Trophoblast cell (in vitro differentiated cells and primary cell): Measurements from ENCODE around the gene AOPEP.
"Not testable (repeated sequence)": the region's sequence is repeated elsewhere in the genome, so short reads cannot be mapped to it uniquely, and the experiment has no call there.

Source experiments
- DNase-seq, 2 donors: peaks; one replicate each; pipeline ENCODE4 v3.0.0-alpha.2; 2016
- H2AFZ ChIP-seq: 2 replicates; pipeline ENCODE4 v1.6.1; 2013; ENCODE audit warnings: low read length, moderate library complexity, mild to moderate bottlenecking; ENCODE audit not compliant: insufficient read depth, poor library complexity
- H2AK5ac ChIP-seq: 2 replicates; pipeline ENCODE4 v1.6.1; 2013; ENCODE audit warnings: mild to moderate bottlenecking, low read length
- H2BK120ac ChIP-seq: 2 replicates; pipeline ENCODE4 v1.6.1; 2013; ENCODE audit warnings: low read length, mild to moderate bottlenecking, moderate library complexity; ENCODE audit not compliant: insufficient read depth, poor library complexity
- H2BK12ac ChIP-seq: 2 replicates; pipeline ENCODE4 v1.6.1; 2013; ENCODE audit warnings: mild to moderate bottlenecking, low read length, moderate library complexity
- H2BK5ac ChIP-seq: 2 replicates; pipeline ENCODE4 v1.6.1; 2013; ENCODE audit warnings: low read length, low read depth, moderate library complexity, mild to moderate bottlenecking; ENCODE audit not compliant: poor library complexity
- H3K14ac ChIP-seq: 2 replicates; pipeline ENCODE4 v1.6.1; 2013; ENCODE audit warnings: mild to moderate bottlenecking, low read length
- H3K18ac ChIP-seq: 2 replicates; pipeline ENCODE4 v1.6.1; 2013; ENCODE audit warnings: mild to moderate bottlenecking, low read length
- H3K23ac ChIP-seq: 2 replicates; pipeline ENCODE4 v1.6.1; 2013; ENCODE audit warnings: low read length
- H3K27ac ChIP-seq: 2 replicates; pipeline ENCODE4 v1.5.1; 2013; ENCODE audit warnings: low read depth, mild to moderate bottlenecking, inconsistent platforms, low read length, moderate library complexity
- H3K27me3 ChIP-seq: 2 replicates; pipeline ENCODE4 v1.6.1; 2013; ENCODE audit warnings: inconsistent platforms, mild to moderate bottlenecking, low read length, moderate library complexity; ENCODE audit not compliant: insufficient read depth
- H3K36me3 ChIP-seq, 2 experiments: 1 replicate in 1 of 2; 2 replicates in 1 of 2; pipeline ENCODE4 v1.6.1; 2013; ENCODE audit warnings: low read length in 2 of 2, mild to moderate bottlenecking in 2 of 2, moderate library complexity in 1 of 2; ENCODE audit not compliant: insufficient read depth in 2 of 2, control insufficient read depth in 1 of 2
- H3K4ac ChIP-seq: 2 replicates; pipeline ENCODE4 v1.6.1; 2013; ENCODE audit warnings: low read depth, mild to moderate bottlenecking, low read length, moderate library complexity
- H3K4me1 ChIP-seq, 2 experiments: 1 replicate in 1 of 2; 2 replicates in 1 of 2; pipeline ENCODE4 v1.6.1; 2013; ENCODE audit warnings: low read length in 2 of 2, mild to moderate bottlenecking in 2 of 2, moderate library complexity in 1 of 2; ENCODE audit not compliant: insufficient read depth in 2 of 2, control insufficient read depth in 1 of 2
- H3K4me2 ChIP-seq: 2 replicates; pipeline ENCODE4 v1.6.1; 2013; ENCODE audit warnings: inconsistent platforms, mild to moderate bottlenecking, low read length, moderate library complexity
- H3K4me3 ChIP-seq: 2 replicates; pipeline ENCODE4 v1.5.1; 2013; ENCODE audit warnings: mild to moderate bottlenecking, low read depth, low read length, inconsistent platforms
- H3K79me1 ChIP-seq: one replicate; pipeline ENCODE4 v1.6.1; 2013; ENCODE audit warnings: low read length
- H3K79me2 ChIP-seq: 2 replicates; pipeline ENCODE4 v1.6.1; 2013; ENCODE audit warnings: low read length, mild to moderate bottlenecking; ENCODE audit not compliant: control insufficient read depth, insufficient read depth, poor library complexity
- H3K9ac ChIP-seq: 2 replicates; pipeline ENCODE4 v1.6.1; 2013; ENCODE audit warnings: mild to moderate bottlenecking, low read length
- H3K9me3 ChIP-seq: 2 replicates; pipeline ENCODE4 v1.6.1; 2013; ENCODE audit warnings: low read depth, mild to moderate bottlenecking, control low read depth, inconsistent platforms, low read length; ENCODE audit not compliant: insufficient read depth
- H4K12ac ChIP-seq: 2 replicates; pipeline ENCODE4 v1.6.1; 2013; ENCODE audit warnings: low read depth, mild to moderate bottlenecking, low read length, moderate library complexity
- H4K8ac ChIP-seq: 2 replicates; pipeline ENCODE4 v1.6.1; 2013; ENCODE audit warnings: low read depth, mild to moderate bottlenecking, low read length, moderate library complexity
- H4K91ac ChIP-seq: one replicate; pipeline ENCODE4 v1.6.1; 2013; ENCODE audit warnings: low read depth, mild to moderate bottlenecking, low read length, moderate library complexity
- WGBS: extraction: QIAGEN DNeasy Blood & Tissue Kit; methylation state at CpG from one replicate; pipeline ENCODE4 v1.1.7; 2013; ENCODE audit warnings: missing lambda C conversion rate; ENCODE audit not compliant: insufficient read length, insufficient coverage; ENCODE audit errors: extremely low coverage; 5-methylcytosine and 5-hydroxymethylcytosine counted together

AOPEP gene

GRCh38 chr9:94965631-94966030, 239.1 kb downstream of the AOPEP start:
- H2BK5ac ChIP-seq, H3K9me3 ChIP-seq: not testable (repeated sequence)
- no CpG with 5 or more reads among the region's 5 CpGs for WGBS

GRCh38 chr9:94966046-94966445, 239.5 kb downstream of the AOPEP start:
- H4K12ac ChIP-seq, H3K4me1 ChIP-seq, DNase-seq, H2BK12ac ChIP-seq, H3K4me3 ChIP-seq, H2AK5ac ChIP-seq, H3K9ac ChIP-seq, H3K4ac ChIP-seq, H3K27me3 ChIP-seq, H3K27ac ChIP-seq, H2BK120ac ChIP-seq, H3K79me2 ChIP-seq, H3K79me1 ChIP-seq, H3K14ac ChIP-seq, H3K4me2 ChIP-seq, H3K18ac ChIP-seq, H3K9me3 ChIP-seq, H4K91ac ChIP-seq, H2AFZ ChIP-seq, H3K23ac ChIP-seq, H2BK5ac ChIP-seq, H3K36me3 ChIP-seq, H4K8ac ChIP-seq: not testable (repeated sequence)
- no CpG with 5 or more reads among the region's 3 CpGs for WGBS

More at GRCh38 chr9:94965631-94966030, 239.1 kb downstream of the AOPEP start:
- not testable (repeated sequence) for H3K4me3 ChIP-seq, H2BK120ac ChIP-seq, H2AFZ ChIP-seq, H3K79me2 ChIP-seq, H4K91ac ChIP-seq, H3K27ac ChIP-seq, H3K18ac ChIP-seq, H4K12ac ChIP-seq, H2AK5ac ChIP-seq, H3K27me3 ChIP-seq, H3K79me1 ChIP-seq, H4K8ac ChIP-seq, H3K4me1 ChIP-seq, H3K14ac ChIP-seq, H3K4me2 ChIP-seq, H3K9ac ChIP-seq, H3K4ac ChIP-seq, H3K23ac ChIP-seq, H2BK12ac ChIP-seq, DNase-seq, H3K36me3 ChIP-seq

- Histone ChIP-seq H4K91ac (no peak overlapping the region), H2BK5ac (no peak overlapping the region), H3K27ac (no peak overlapping the region), H3K14ac (no peak overlapping the region), H2AFZ (no peak overlapping the region), H3K79me1 (no peaks in the 10 kb centered on the region), H3K79me2 (no peaks in the 10 kb centered on the region), H4K12ac (no peak overlapping the region), H3K4ac (no peak overlapping the region), H4K8ac (no peak overlapping the region), H3K4me2 (no peak overlapping the region), H2AK5ac (no peak overlapping the region), H3K4me1 (no peaks in the 10 kb centered on the region), H3K4me3 (no peak overlapping the region), H2BK120ac (no peak overlapping the region), H3K23ac (no peak overlapping the region), H3K36me3 (no peaks in the 10 kb centered on the region), H3K18ac (no peak overlapping the region), H3K9ac (no peak overlapping the region), H3K9me3 (no peaks in the 10 kb centered on the region), H2BK12ac (no peak overlapping the region), H3K27me3 (no peaks in the 10 kb centered on the region)
- no CpG with 5 or more reads among the region's 1 CpG for WGBS
- no peak for DNase-seq
These were observed 241.0 kb downstream of the AOPEP start for GRCh38 chr9:94967482-94967881.

- Histone ChIP-seq H3K4me1 (no peaks in the 10 kb centered on the region), H3K4me2 (no peak overlapping the region), H2BK5ac (no peak overlapping the region), H2BK12ac (no peak overlapping the region), H2AK5ac (no peak overlapping the region), H2BK120ac (no peak overlapping the region), H4K12ac (no peak overlapping the region), H3K9ac (no peak overlapping the region), H3K23ac (no peak overlapping the region), H3K79me2 (no peaks in the 10 kb centered on the region), H3K4ac (no peak overlapping the region), H3K27ac (no peak overlapping the region), H3K14ac (no peak overlapping the region), H4K8ac (no peak overlapping the region), H3K9me3 (no peaks in the 10 kb centered on the region), H2AFZ (no peak overlapping the region), H3K36me3 (no peaks in the 10 kb centered on the region), H3K27me3 (no peaks in the 10 kb centered on the region), H3K79me1 (no peaks in the 10 kb centered on the region), H3K4me3 (peak overlapping the region; percentile 23), H4K91ac (no peak overlapping the region), H3K18ac (no peak overlapping the region)
- DNase-seq, result no peak
- WGBS, result no CpG with 5 or more reads among the region's 13 CpGs
These were observed 245.1 kb downstream of the AOPEP start for GRCh38 chr9:94971378-94972131.
